ENCODE data around the gene GNPTG. TPM values are rescaled to one million over a fixed set of nuclear protein-coding genes. Genes with fewer than 3 reads are reported as not detected.

Gene GNPTG
- total RNA-seq, 1 experiment from 2014 or later = 29.4 TPM

GRCh38 chr16:1366712-1367299, 15.1 kb downstream of the GNPTG start:
- H2BK20ac ChIP-seq (ENCODE audit: low read depth, low read length, poor library complexity, severe bottlenecking) = no peak overlapping the region
- no peaks in the 10 kb centered on the region for H3K27me3 Mint-ChIP-seq (ENCODE audit: low read depth)
- no peak overlapping the region for H2AFZ ChIP-seq (ENCODE audit: low read length)
- H2AK5ac ChIP-seq (ENCODE audit: insufficient read length, low read length) = no peak overlapping the region
- H3K18ac ChIP-seq (ENCODE audit: insufficient read length, low read depth, low read length) = no peak overlapping the region
- H3K23me2 ChIP-seq (ENCODE audit: insufficient read length, low read depth, low read length, poor library complexity, severe bottlenecking) = no peaks in the 10 kb centered on the region
- no peak overlapping the region for H2BK12ac ChIP-seq (ENCODE audit: insufficient read length, low read depth, low read length)
- H4K8ac ChIP-seq (replicated peaks; ENCODE audit: insufficient read length, low read depth, low read length) = no peak overlapping the region
- H3K27ac ChIP-seq (ENCODE audit: insufficient read length, low read depth, low read length) = no peak overlapping the region
- no peak overlapping the region for H2BK120ac ChIP-seq (ENCODE audit: low read depth, low read length, poor library complexity, severe bottlenecking)
- no peaks in the 10 kb centered on the region for H3K9me3 Mint-ChIP-seq
- no CpG with 5 or more reads among the region's 24 CpGs for WGBS (ENCODE audit: extremely low coverage, insufficient read length, low lambda C conversion rate)
- H3K14ac ChIP-seq (ENCODE audit: insufficient read depth, low read length) = no peak overlapping the region
- H3K4me2 ChIP-seq (ENCODE audit: insufficient read depth, insufficient read length, low read length) = no peak overlapping the region
- H4K91ac ChIP-seq (ENCODE audit: insufficient read length, low read depth, low read length) = no peak overlapping the region
- H4K20me1 ChIP-seq (ENCODE audit: control insufficient read depth, insufficient read depth, insufficient read length) = no peaks in the 10 kb centered on the region
- H2BK15ac ChIP-seq (ENCODE audit: low read depth, low read length) = no peak overlapping the region
- H3T11ph ChIP-seq (ENCODE audit: low read length) = no peak overlapping the region
- H3K27me3 ChIP-seq (ENCODE audit: insufficient read depth, low read length) = no peaks in the 10 kb centered on the region
- no peaks in the 10 kb centered on the region for H3K4me1 ChIP-seq (ENCODE audit: insufficient read depth, low read length)
- no peak overlapping the region for H2BK5ac ChIP-seq (ENCODE audit: insufficient read length, low read length)
- no peak overlapping the region for H3K4ac ChIP-seq (ENCODE audit: low read depth, low read length)
- H3K9ac ChIP-seq (ENCODE audit: extremely low read depth, insufficient read length, low read length) = no peak overlapping the region
- H3K9me3 ChIP-seq (ENCODE audit: control insufficient read depth, low read depth, low read length) = no peaks in the 10 kb centered on the region
- 0 out of 2 replicates have a peak, but pooled peaks cover 2% of the 10 kb centered on the region for H3K79me2 ChIP-seq (ENCODE audit: insufficient read depth, low read length)
- no peak for DNase-seq
- no peak overlapping the region for H3K23ac ChIP-seq (ENCODE audit: insufficient read length, low read depth, low read length)
- H3K79me1 ChIP-seq (ENCODE audit: insufficient read depth, low read depth, low read length, poor library complexity, severe bottlenecking) = no peaks in the 10 kb centered on the region
- H3K27ac Mint-ChIP-seq = no peak overlapping the region
- peaks cover 16 to 46% (median 39%) of the 10 kb centered on the region in 3 experiments; a peak in 6 of 7 replicates for H3K36me3 Mint-ChIP-seq (ENCODE audit: insufficient read depth in 1 of 3, low read depth in 3 of 3)
- no peaks in the 10 kb centered on the region for H3K4me1 Mint-ChIP-seq
- H4K5ac ChIP-seq (ENCODE audit: insufficient read length, low read depth, low read length) = no peak overlapping the region
- no peak overlapping the region for H3K4me3 Mint-ChIP-seq
- no peak for TF ChIP-seq CTCF (conservative IDR thresholded peaks at IDR 0.05)
- H3K56ac ChIP-seq (ENCODE audit: insufficient read length, low read depth, low read length) = no peak overlapping the region
